Fibroblast of lung (primary cell): ENCODE data around the gene COL4A3. TPM values are rescaled to one million over a fixed set of nuclear protein-coding genes. Genes with fewer than 3 reads are reported as not detected.
A peak's percentile ranks its signal among the peaks of the same experiment; 100 is the strongest.

Experiments used
- DNase-seq, 2 donors: peaks; one replicate each; pipeline versions ENCODE4 v3.0.0 to v3.0.0-alpha.2; 2010; ENCODE audit warnings: low read depth in 2 of 2
- H2AFZ ChIP-seq: 2 replicates; pipeline ENCODE4 v1.5.1; 2012; ENCODE audit warnings: low read length, control low read depth, inconsistent platforms
- H3K27ac ChIP-seq: 2 replicates; pipeline ENCODE4 v1.5.1; 2011; ENCODE audit warnings: low read length, control low read depth; ENCODE audit not compliant: insufficient read depth
- H3K27me3 ChIP-seq: 2 replicates; pipeline ENCODE4 v1.5.1; 2011; ENCODE audit warnings: mild to moderate bottlenecking, low read length; ENCODE audit not compliant: control insufficient read depth, insufficient read depth
- H3K36me3 ChIP-seq: 2 replicates; pipeline ENCODE4 v1.5.1; 2011; ENCODE audit warnings: low read length; ENCODE audit not compliant: control insufficient read depth, insufficient read depth
- H3K4me1 ChIP-seq: 2 replicates; pipeline ENCODE4 v1.5.1; 2011; ENCODE audit warnings: low read length; ENCODE audit not compliant: control insufficient read depth, insufficient read depth; ENCODE audit errors: extremely low read depth
- H3K4me2 ChIP-seq: 2 replicates; pipeline ENCODE4 v1.5.1; 2011; ENCODE audit warnings: low read length, control low read depth; ENCODE audit not compliant: insufficient read depth; ENCODE audit errors: extremely low read depth
- H3K4me3 ChIP-seq, 4 experiments: fragments of 200-600 bp in 1 of 4; sonication (generic) in 1 of 4; replicated peaks in 1 of 4; 2 replicates each; pipeline ENCODE4 v1.5.1; 2011 to 2016; ENCODE audit warnings: low read length in 4 of 4, low read depth in 3 of 4, mild to moderate bottlenecking in 3 of 4, control low read depth in 2 of 4, inconsistent platforms in 1 of 4, mixed read lengths in 1 of 4; ENCODE audit not compliant: insufficient read depth in 1 of 4; ENCODE audit errors: control extremely low read depth in 1 of 4
- H3K79me2 ChIP-seq: 2 replicates; pipeline ENCODE4 v1.5.1; 2012; ENCODE audit warnings: mild to moderate bottlenecking, low read length, inconsistent platforms; ENCODE audit not compliant: control insufficient read depth, insufficient read depth
- H3K9ac ChIP-seq: 2 replicates; pipeline ENCODE4 v1.5.1; 2011; ENCODE audit warnings: mild to moderate bottlenecking, low read length, control low read depth; ENCODE audit not compliant: insufficient read depth
- H3K9me3 ChIP-seq: 2 replicates; pipeline ENCODE4 v1.5.1; 2012; ENCODE audit warnings: low read depth, low read length; ENCODE audit not compliant: control insufficient read depth, insufficient read depth
- H4K20me1 ChIP-seq: 2 replicates; pipeline ENCODE4 v1.5.1; 2011; ENCODE audit warnings: low read length; ENCODE audit not compliant: control insufficient read depth, insufficient read depth; ENCODE audit errors: extremely low read depth
- EZH2 ChIP-seq: IDR thresholded peaks from 2 replicates; pipeline ENCODE4 v1.5.1; 2012; ENCODE audit warnings: low read length, control low read depth, mild to moderate bottlenecking; ENCODE audit errors: missing control alignments
- polyA plus RNA-seq, 2 donors: library from polyadenylated mRNA; depleted of rRNA in 1 of 2; stranded (reverse) in 1 of 2; unstranded in 1 of 2; fragments of >200 nt; gene quantifications; 2 replicates each; pipeline ENCODE4 v1.2.1, GENCODE V29; 2011 to 2012; ENCODE audit warnings: missing spikeins in 1 of 2
- total RNA-seq: library from RNA; depleted of rRNA; stranded (reverse); fragments of >200 nt; gene quantifications from 2 replicates; pipeline ENCODE4 v1.2.1, GENCODE V29; 2014
- TF ChIP-seq, protein P1 (sequence below), 2 donors: IDR thresholded peaks in 1 of 2; conservative IDR thresholded peaks in 1 of 2; 1 replicate in 1 of 2; 2 replicates in 1 of 2; pipeline ENCODE4 v1.5.1; 2011 to 2012; ENCODE audit warnings: low read length in 2 of 2, control low read depth in 1 of 2, inconsistent platforms in 1 of 2, low read depth in 1 of 2, mild to moderate bottlenecking in 1 of 2

Gene COL4A3
- total and polyA plus RNA-seq, 2 donors (not counting 1 experiment from before 2014, with no cell fraction given) = 0.12 to 0.33 TPM

DNA sequence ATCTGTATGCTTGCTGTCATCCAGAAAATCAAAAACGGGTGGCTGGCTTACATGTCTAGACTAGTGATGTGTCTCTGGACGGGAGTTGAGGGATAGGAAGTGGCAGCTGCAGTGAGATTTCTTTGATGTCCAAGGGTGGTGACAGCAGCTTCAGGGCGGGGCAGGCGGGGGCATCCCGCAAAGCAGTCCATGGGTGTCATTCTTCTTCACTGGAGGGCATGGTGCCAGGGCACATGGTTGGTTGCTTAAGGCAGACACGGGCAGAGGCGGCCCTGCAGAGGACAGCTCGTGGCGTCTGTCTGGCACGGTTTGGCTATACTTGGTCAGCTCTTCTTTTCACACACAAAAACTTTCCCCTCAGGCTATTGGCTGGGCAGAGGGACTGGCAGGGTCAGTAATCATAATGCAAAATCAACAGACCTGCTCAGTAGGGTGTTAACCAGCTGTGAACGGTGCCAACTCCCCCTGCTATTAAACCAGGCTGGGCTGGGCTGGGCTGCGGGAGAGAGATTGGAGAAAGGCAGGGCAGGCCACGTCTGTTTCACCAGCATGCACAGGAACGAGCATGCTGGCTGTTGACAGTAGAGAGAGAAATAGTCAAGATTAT, 63.7 kb downstream of the COL4A3 start:
- Histone ChIP-seq H3K9ac (no peak overlapping the region), H3K27ac (no peak overlapping the region), H3K4me2 (no peak overlapping the region), H3K27me3 (no peaks in the 10 kb centered on the region), H3K4me1 (no peaks in the 10 kb centered on the region), H2AFZ (no peak overlapping the region), H4K20me1 (no peaks in the 10 kb centered on the region), H3K79me2 (no peaks in the 10 kb centered on the region), H3K4me3 (no peak overlapping the region), H3K9me3 (no peaks in the 10 kb centered on the region), H3K36me3 (no peaks in the 10 kb centered on the region)
- TF ChIP-seq EZH2 = no peak
- peak in 1 of 2 donors; percentile 11 for DNase-seq

DNA sequence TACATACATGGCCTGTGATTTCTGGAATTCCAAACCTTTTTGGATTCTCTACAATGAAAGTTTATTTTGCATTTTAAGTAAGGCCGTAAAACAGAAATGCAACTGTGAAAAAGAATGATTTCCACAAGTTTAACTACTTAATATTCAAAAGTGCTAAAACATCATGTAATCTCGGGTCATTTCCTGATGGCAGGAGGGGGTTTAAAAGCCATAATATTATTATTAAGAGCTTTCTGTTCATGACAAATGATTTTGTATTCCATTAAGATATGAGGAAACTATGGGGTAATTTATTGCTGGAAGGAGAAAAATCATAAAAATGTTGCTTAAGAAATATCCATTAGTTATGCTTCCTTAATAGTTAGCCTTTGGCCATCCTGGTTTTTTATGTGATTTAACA, 65.7 kb downstream of the COL4A3 start:
- no peak for DNase-seq
- Histone ChIP-seq H3K9ac (no peak overlapping the region), H4K20me1 (no peaks in the 10 kb centered on the region), H3K27ac (no peak overlapping the region), H3K4me2 (no peak overlapping the region), H2AFZ (no peak overlapping the region), H3K36me3 (no peaks in the 10 kb centered on the region), H3K4me1 (no peaks in the 10 kb centered on the region), H3K4me3 (no peak overlapping the region), H3K79me2 (no peaks in the 10 kb centered on the region), H3K27me3 (no peaks in the 10 kb centered on the region), H3K9me3 (no peaks in the 10 kb centered on the region)
- TF ChIP-seq EZH2 = no peak

DNA sequence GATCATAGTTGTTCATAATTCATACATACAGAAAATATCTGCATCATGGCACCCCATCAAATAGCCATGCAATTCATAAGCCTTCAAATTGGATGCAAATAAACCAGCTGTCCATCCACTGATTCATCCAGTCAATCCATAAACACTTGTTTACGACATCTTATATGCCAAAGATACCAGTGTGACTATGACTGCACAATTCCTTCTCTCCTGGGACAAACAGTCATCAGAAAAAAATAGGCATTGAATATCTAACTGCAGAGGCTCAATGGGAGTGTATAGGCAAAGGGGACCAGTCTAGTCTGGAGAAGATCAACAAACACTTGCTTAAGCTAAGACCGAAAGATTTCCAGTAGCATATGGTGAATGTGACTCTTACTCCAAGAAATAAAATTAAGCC, 70.0 kb downstream of the COL4A3 start:
- no peaks in the 10 kb centered on the region for H3K4me1 ChIP-seq
- no peak for DNase-seq
- no peaks in the 10 kb centered on the region for H3K79me2 ChIP-seq
- H3K9me3 ChIP-seq = no peaks in the 10 kb centered on the region
- H3K27me3 ChIP-seq = no peaks in the 10 kb centered on the region
- no peak overlapping the region for H3K4me3 ChIP-seq
- H3K36me3 ChIP-seq = no peaks in the 10 kb centered on the region
- no peaks in the 10 kb centered on the region for H4K20me1 ChIP-seq
- TF ChIP-seq EZH2 = no peak
- TF ChIP-seq, protein P1, sequence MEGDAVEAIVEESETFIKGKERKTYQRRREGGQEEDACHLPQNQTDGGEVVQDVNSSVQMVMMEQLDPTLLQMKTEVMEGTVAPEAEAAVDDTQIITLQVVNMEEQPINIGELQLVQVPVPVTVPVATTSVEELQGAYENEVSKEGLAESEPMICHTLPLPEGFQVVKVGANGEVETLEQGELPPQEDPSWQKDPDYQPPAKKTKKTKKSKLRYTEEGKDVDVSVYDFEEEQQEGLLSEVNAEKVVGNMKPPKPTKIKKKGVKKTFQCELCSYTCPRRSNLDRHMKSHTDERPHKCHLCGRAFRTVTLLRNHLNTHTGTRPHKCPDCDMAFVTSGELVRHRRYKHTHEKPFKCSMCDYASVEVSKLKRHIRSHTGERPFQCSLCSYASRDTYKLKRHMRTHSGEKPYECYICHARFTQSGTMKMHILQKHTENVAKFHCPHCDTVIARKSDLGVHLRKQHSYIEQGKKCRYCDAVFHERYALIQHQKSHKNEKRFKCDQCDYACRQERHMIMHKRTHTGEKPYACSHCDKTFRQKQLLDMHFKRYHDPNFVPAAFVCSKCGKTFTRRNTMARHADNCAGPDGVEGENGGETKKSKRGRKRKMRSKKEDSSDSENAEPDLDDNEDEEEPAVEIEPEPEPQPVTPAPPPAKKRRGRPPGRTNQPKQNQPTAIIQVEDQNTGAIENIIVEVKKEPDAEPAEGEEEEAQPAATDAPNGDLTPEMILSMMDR (conservative IDR thresholded peaks at IDR 0.05 in 1 of 2, IDR thresholded peaks at IDR 0.05 in 1 of 2; ENCODE audit: low read depth in 1 of 2, low read length in 2 of 2) = no peak
- no peak overlapping the region for H3K4me2 ChIP-seq
- no peak overlapping the region for H3K9ac ChIP-seq
- no peak overlapping the region for H3K27ac ChIP-seq
- H2AFZ ChIP-seq = no peak overlapping the region

DNA sequence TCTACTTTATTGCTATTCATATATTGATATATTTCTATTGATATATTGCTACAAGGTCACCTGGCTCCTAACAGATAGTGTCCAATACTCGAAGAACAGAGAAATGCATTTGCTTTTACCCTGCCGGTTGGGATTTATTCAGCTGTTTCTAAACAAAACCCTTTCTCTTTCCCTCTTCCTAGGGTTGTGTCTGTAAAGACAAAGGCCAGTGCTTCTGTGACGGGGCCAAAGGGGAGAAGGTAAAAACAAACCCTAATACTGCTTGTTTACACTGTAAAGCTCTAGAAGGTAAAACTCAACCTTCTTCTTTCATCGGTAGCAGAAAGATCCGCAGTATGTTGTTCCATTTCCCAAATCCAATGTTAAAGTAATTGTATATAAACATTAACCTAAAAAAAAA, 73.4 kb downstream of the COL4A3 start:
- no peaks in the 10 kb centered on the region for H3K36me3 ChIP-seq
- H3K9me3 ChIP-seq = no peaks in the 10 kb centered on the region
- H2AFZ ChIP-seq = no peak overlapping the region
- H3K9ac ChIP-seq = no peak overlapping the region
- no peak overlapping the region for H3K4me3 ChIP-seq
- H3K79me2 ChIP-seq = no peaks in the 10 kb centered on the region
- no peak for TF ChIP-seq EZH2
- TF ChIP-seq, protein P1 (conservative IDR thresholded peaks at IDR 0.05 in 1 of 2, IDR thresholded peaks at IDR 0.05 in 1 of 2; ENCODE audit: low read depth in 1 of 2, low read length in 2 of 2) = no peak
- H3K4me2 ChIP-seq = no peak overlapping the region
- H3K27me3 ChIP-seq = no peaks in the 10 kb centered on the region
- DNase-seq = no peak
- H3K27ac ChIP-seq = no peak overlapping the region
- no peaks in the 10 kb centered on the region for H3K4me1 ChIP-seq
- no peaks in the 10 kb centered on the region for H4K20me1 ChIP-seq
